Muscle of leg (tissue), 11 donors: ENCODE measurements around the gene AUH. TPM values are rescaled to one million over a fixed set of nuclear protein-coding genes. Genes with fewer than 3 reads are reported as not detected.
A peak's percentile ranks its signal among the peaks of the same experiment; 100 is the strongest.

ENCODE experiments used
- DNase-seq: peaks from one replicate; pipeline ENCODE4 v3.0.0; 2013
- H3K27ac ChIP-seq: one replicate; pipeline ENCODE4 v1.5.1; 2013; ENCODE audit warnings: mild to moderate bottlenecking, low read length, control low read depth
- H3K27me3 ChIP-seq: one replicate; pipeline ENCODE4 v1.6.1; 2013; ENCODE audit warnings: low read length; ENCODE audit not compliant: control insufficient read depth, insufficient read depth
- H3K36me3 ChIP-seq: one replicate; pipeline ENCODE4 v1.6.1; 2013; ENCODE audit warnings: low read length; ENCODE audit not compliant: control insufficient read depth, insufficient read depth
- H3K4me1 ChIP-seq: one replicate; pipeline ENCODE4 v1.6.1; 2013; ENCODE audit warnings: low read length; ENCODE audit not compliant: control insufficient read depth, insufficient read depth
- H3K4me3 ChIP-seq: one replicate; pipeline ENCODE4 v1.5.1; 2013; ENCODE audit warnings: low read length, control low read depth
- H3K9me3 ChIP-seq: replicated peaks from 2 replicates; pipeline ENCODE4 v1.6.1; 2013; ENCODE audit warnings: low read depth, low read length; ENCODE audit not compliant: control insufficient read depth
- WGBS: methylation state at CpG from one replicate; pipeline ENCODE4 v1.1.5; 2013; ENCODE audit warnings: missing lambda C conversion rate; ENCODE audit not compliant: insufficient coverage; 5-methylcytosine and 5-hydroxymethylcytosine counted together
- polyA plus RNA-seq, 8 donors: library from polyadenylated mRNA; unstranded; fragments of 120-200 nt; gene quantifications; one replicate each; pipeline versions ENCODE4 v1.2.1 to v1.2.3, GENCODE V29; 2013; ENCODE audit warnings: inconsistent platforms in 1 of 8, low replicate concordance in 1 of 8; ENCODE audit not compliant: insufficient read length in 8 of 8, insufficient read depth in 1 of 8
- total RNA-seq: library from RNA; stranded (reverse); fragments of 120-200 nt; gene quantifications from one replicate; pipeline ENCODE4 v1.2.4, GENCODE V29; 2013

The AUH gene
- total and polyA plus RNA-seq, 9 donors, result 9.5 to 16.0 (median 12.7) TPM

GRCh38 chr9:91360551-91361290 is 997 bp downstream of the AUH start:
- no peaks in the 10 kb centered on the region for H3K9me3 ChIP-seq

GRCh38 chr9:91359734-91360470 is 1.8 kb downstream of the AUH start:
- H3K4me3 ChIP-seq, result no peak overlapping the region
- H3K27me3 ChIP-seq, result no peaks in the 10 kb centered on the region
- WGBS, result 56% methylated on average over 2 of the region's 7 CpGs
- H3K9me3 ChIP-seq, result no peaks in the 10 kb centered on the region
- no peak overlapping the region for H3K27ac ChIP-seq
- H3K4me1 ChIP-seq, result peaks cover 10% of the 10 kb centered on the region
- DNase-seq, result no peak
- no peaks in the 10 kb centered on the region for H3K36me3 ChIP-seq

More at GRCh38 chr9:91360551-91361290, 997 bp downstream of the AUH start:
- Histone ChIP-seq H3K27ac (peak overlapping the region; percentile 37), H3K4me1 (peaks cover 10% of the 10 kb centered on the region), H3K36me3 (no peaks in the 10 kb centered on the region), H3K27me3 (no peaks in the 10 kb centered on the region), H3K4me3 (peak overlapping the region; percentile 78)
- peak; percentile 8 for DNase-seq
- 85% methylated on average over 1 of the region's 10 CpGs for WGBS

DNA sequence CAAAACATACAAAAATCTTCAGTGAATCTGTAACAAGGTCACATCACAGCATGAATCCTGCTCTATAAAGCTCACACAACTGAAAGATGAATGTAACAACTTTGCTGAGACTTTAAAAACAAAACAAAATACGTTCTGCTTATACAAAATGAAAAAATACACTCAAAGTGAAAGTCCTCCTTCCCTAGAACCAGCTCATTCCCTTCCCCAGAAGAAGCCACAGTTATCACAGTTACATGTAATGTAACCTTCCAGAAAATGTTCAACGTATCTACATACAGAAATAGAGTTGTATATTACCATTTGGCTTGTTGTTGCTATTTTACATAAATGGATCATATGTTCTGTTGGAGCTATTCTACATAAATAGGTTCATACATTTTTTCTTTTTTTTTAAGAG is 2.6 kb downstream of the AUH start:
- H3K27ac ChIP-seq, result no peak overlapping the region
- H3K4me3 ChIP-seq, result no peak overlapping the region
- no peak for DNase-seq
- H3K27me3 ChIP-seq, result no peaks in the 10 kb centered on the region
- no CpG with 5 or more reads among the region's 2 CpGs for WGBS
- peaks cover 2% of the 10 kb centered on the region for H3K36me3 ChIP-seq
- peaks cover 10% of the 10 kb centered on the region for H3K4me1 ChIP-seq
- no peaks in the 10 kb centered on the region for H3K9me3 ChIP-seq

- H3K9me3 ChIP-seq, result no peaks in the 10 kb centered on the region
- no CpG with 5 or more reads among the region's 1 CpG for WGBS
- H3K27me3 ChIP-seq, result no peaks in the 10 kb centered on the region
- peaks cover 5% of the 10 kb centered on the region for H3K36me3 ChIP-seq
- no peak overlapping the region for H3K27ac ChIP-seq
- no peaks in the 10 kb centered on the region for H3K4me1 ChIP-seq
- no peak for DNase-seq
- H3K4me3 ChIP-seq, result no peak overlapping the region
Measured at GRCh38 chr9:91354881-91355280, 6.8 kb downstream of the AUH start.

DNA sequence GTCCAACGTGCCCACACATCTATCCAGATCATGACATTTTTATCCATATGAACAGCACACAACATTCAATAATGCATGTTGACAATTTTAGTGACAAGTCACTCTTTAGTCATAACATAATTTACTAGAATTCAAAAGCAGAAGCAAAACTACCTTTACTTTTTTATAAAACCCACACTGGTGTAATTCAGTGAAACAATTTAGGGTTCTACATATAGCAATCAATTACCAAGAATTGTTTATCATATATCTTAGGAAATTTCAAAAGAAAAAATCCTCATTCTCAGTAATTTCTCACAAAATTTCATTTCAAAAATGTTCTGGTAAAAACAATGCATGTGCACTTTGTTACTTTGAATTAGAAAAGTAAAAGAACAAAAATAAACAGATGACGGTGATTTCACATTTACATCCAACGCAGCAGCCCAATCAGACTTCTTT is 12.6 kb downstream of the AUH start:
- Histone ChIP-seq H3K9me3 (no peaks in the 10 kb centered on the region), H3K4me3 (no peak overlapping the region), H3K27ac (no peak overlapping the region), H3K36me3 (peaks cover 3% of the 10 kb centered on the region), H3K4me1 (no peaks in the 10 kb centered on the region), H3K27me3 (no peaks in the 10 kb centered on the region)
- WGBS, result 89% methylated on average over 1 of the region's 3 CpGs
- DNase-seq, result no peak

DNA sequence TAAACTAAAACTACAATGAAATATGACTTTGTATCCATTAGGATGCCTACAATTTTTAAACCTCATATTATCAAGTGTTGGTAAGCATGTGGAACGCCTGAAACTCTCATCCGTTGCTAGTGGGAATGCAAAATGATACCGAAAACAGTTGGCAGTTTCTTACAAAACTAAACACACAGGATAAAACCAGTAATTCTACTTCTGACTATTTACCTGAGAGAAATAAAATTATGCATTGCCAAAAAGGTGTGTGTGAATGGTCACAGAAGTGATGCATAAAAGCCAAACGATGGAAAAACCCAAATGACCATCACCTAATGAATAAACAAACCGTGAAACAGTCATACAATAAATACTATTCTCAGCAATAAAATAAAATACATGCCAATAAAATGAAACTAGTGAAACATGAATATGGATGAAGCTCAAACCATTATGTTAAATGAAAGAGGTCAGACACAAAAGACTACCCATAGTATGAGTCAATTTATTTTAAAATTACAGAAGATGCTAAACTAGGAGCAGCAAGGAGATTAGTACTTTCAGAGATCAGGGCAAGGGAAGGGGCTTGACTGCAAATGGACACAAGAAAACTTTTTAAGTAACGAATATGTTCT is 13.4 kb downstream of the AUH start:
- WGBS, result no CpG with 5 or more reads among the region's 6 CpGs

DNA sequence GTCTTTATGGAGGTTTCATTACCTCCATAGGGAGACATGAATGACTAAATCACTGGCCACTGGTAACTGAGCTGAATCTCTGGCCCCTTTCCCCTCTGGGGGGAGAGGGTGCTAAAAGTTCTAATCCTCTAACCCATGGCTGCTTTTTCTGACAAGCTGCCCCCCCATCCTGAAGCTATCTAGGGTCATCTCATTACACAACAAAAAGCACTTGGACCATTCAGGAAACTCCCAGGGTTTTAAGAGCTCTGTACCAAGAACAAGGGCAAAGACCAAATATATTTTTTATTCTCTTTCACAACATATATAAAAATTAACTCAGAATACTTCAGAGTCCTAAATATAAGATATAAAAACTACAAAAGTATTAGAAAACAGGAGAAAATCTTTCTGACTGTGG is 14.3 kb downstream of the AUH start:
- peaks cover 10% of the 10 kb centered on the region for H3K36me3 ChIP-seq
- no peaks in the 10 kb centered on the region for H3K4me1 ChIP-seq
- no peak overlapping the region for H3K4me3 ChIP-seq
- DNase-seq, result no peak
- H3K27me3 ChIP-seq, result no peaks in the 10 kb centered on the region
- no peak overlapping the region for H3K27ac ChIP-seq
- peaks cover under 1% of the 10 kb centered on the region for H3K9me3 ChIP-seq

More for the DNA sequence above, 13.4 kb downstream of the AUH start:
- Histone ChIP-seq H3K4me3 (no peak overlapping the region), H3K9me3 (no peaks in the 10 kb centered on the region), H3K27me3 (no peaks in the 10 kb centered on the region), H3K27ac (no peak overlapping the region), H3K4me1 (no peaks in the 10 kb centered on the region), H3K36me3 (peaks cover 6% of the 10 kb centered on the region)
- no peak for DNase-seq

DNA sequence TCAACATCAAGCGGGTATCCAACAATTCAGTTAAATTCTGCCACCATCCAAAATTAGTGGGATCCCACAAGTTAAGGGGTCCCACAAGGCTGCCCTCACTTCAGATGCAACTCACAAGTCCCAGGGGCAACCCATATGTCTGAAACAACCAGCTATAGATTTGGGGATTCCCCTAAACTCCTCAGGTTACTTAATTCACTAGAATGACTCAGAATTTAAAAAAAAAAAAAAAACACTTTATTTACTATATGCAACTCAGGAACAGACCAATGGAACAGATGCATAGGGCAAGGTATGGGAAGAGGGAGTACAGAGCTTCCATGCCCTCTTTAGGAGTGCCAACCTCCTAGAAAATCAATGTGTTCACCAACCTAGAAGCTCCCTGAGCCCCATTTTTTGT is 15.1 kb downstream of the AUH start:
- no peaks in the 10 kb centered on the region for H3K4me1 ChIP-seq
- H3K9me3 ChIP-seq, result peaks cover 3% of the 10 kb centered on the region
- 100% methylated on average over 1 of the region's 1 CpG for WGBS
- no peak overlapping the region for H3K27ac ChIP-seq
- no peaks in the 10 kb centered on the region for H3K27me3 ChIP-seq
- H3K4me3 ChIP-seq, result no peak overlapping the region
- no peak for DNase-seq
- H3K36me3 ChIP-seq, result peaks cover 18% of the 10 kb centered on the region

DNA sequence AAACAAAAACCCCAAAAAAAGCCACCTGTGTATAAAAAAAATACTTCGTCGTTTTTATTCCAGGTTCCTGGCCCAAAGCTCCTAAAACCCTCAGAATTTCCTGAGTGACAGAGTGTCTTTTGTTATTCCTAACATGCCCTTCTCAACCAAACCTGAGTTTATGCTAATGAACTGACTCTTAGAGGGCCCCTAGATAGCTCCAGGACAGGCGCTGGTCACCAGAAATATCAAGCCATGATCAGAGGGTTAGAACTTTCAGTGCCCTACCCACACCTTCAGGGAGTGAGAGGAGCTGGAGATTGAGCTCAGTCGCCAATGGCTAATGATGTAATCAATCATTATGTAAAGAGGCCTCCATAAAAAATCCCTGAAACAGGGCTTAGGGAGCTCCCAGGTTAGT is 15.7 kb downstream of the AUH start:
- no peak overlapping the region for H3K27ac ChIP-seq
- H3K27me3 ChIP-seq, result no peaks in the 10 kb centered on the region
- H3K36me3 ChIP-seq, result peaks cover 20% of the 10 kb centered on the region
- WGBS, result no CpG with 5 or more reads among the region's 4 CpGs
- DNase-seq, result no peak
- peaks cover 3% of the 10 kb centered on the region for H3K9me3 ChIP-seq
- H3K4me3 ChIP-seq, result no peak overlapping the region
- no peaks in the 10 kb centered on the region for H3K4me1 ChIP-seq

GRCh38 chr9:91342575-91342974 is 19.1 kb downstream of the AUH start:
- DNase-seq, result no peak
- Histone ChIP-seq H3K36me3 (peaks cover 24% of the 10 kb centered on the region), H3K27me3 (no peaks in the 10 kb centered on the region), H3K4me3 (no peak overlapping the region), H3K4me1 (no peaks in the 10 kb centered on the region), H3K9me3 (peaks cover 3% of the 10 kb centered on the region), H3K27ac (no peak overlapping the region)
- 96% methylated on average over 3 of the region's 3 CpGs for WGBS
